OCI-LY3 (cell line): ENCODE measurements around the gene SMYD4.
"Not testable (repeated sequence)": the region's sequence is repeated elsewhere in the genome, so short reads cannot be mapped to it uniquely, and the experiment has no call there.

Experiments used
- H2AFZ ChIP-seq: fragments of 200-600, 300-600 bp; shearing (Covaris generic); 2 replicates; pipeline ENCODE4 v1.6.0; 2014; ENCODE audit warnings: antibody characterized with exemption, low read depth, low read length
- H3K27ac ChIP-seq: fragments of 200-600, 300-600 bp; sonication (generic); 2 replicates; pipeline ENCODE4 v1.5.1; 2014; ENCODE audit warnings: mild to moderate bottlenecking, low read length, moderate library complexity, mixed read lengths
- H3K27me3 ChIP-seq: fragments of 200-600, 300-600 bp; sonication (generic); 2 replicates; pipeline ENCODE4 v1.6.1; 2014; ENCODE audit warnings: low read depth, low read length, mixed read lengths
- H3K36me3 ChIP-seq: fragments of 200-600, 300-600 bp; sonication (generic); replicated peaks from 2 replicates; pipeline ENCODE3; 2014; ENCODE audit warnings: low read depth, low read length, mixed read lengths
- H3K4me1 ChIP-seq: fragments of 300-600, 200-600 bp; sonication (generic); 2 replicates; pipeline ENCODE4 v1.6.1; 2014; ENCODE audit warnings: low read length, mixed read lengths
- H3K4me2 ChIP-seq: fragments of 200-600, 300-600 bp; sonication (generic); 2 replicates; pipeline ENCODE4 v1.6.1; 2014; ENCODE audit warnings: low read length, mixed read lengths
- H3K4me3 ChIP-seq: fragments of 300-600, 200-600 bp; sonication (generic); 2 replicates; pipeline ENCODE4 v1.5.1; 2014; ENCODE audit warnings: antibody characterized with exemption, mild to moderate bottlenecking, low read length, moderate library complexity
- H3K79me2 ChIP-seq: fragments of 300-600, 200-600 bp; shearing (Covaris generic); 2 replicates; pipeline ENCODE4 v1.6.1; 2014; ENCODE audit warnings: mild to moderate bottlenecking, low read length, mixed read lengths
- H3K9ac ChIP-seq: fragments of 300-600, 200-600 bp; shearing (Covaris generic); 2 replicates; pipeline ENCODE4 v1.6.0; 2014; ENCODE audit warnings: mild to moderate bottlenecking, low read length, moderate library complexity
- H3K9me3 ChIP-seq: fragments of 200-600, 300-600 bp; shearing (Covaris generic); 2 replicates; pipeline ENCODE4 v1.6.1; 2014; ENCODE audit warnings: low read length, mixed read lengths; ENCODE audit not compliant: insufficient read depth
- H4K20me1 ChIP-seq: fragments of 200-600, 300-600 bp; sonication (generic); 2 replicates; pipeline ENCODE4 v1.6.1; 2016; ENCODE audit warnings: low read length, mixed read lengths; ENCODE audit not compliant: insufficient read depth
- EZH2phosphoT487 ChIP-seq: fragments of 200-600 bp; shearing (Covaris generic); IDR thresholded peaks from 2 replicates; pipeline ENCODE4 v1.6.1; 2018; ENCODE audit warnings: antibody characterized with exemption, mixed run types, low read depth
- TF ChIP-seq, protein P1 (sequence below): fragments of 200-600, 300-600 bp; sonication (generic); IDR thresholded peaks from 2 replicates; pipeline ENCODE4 v1.5.1; 2014; ENCODE audit warnings: antibody characterized with exemption, low read length, low read depth

Gene SMYD4

DNA sequence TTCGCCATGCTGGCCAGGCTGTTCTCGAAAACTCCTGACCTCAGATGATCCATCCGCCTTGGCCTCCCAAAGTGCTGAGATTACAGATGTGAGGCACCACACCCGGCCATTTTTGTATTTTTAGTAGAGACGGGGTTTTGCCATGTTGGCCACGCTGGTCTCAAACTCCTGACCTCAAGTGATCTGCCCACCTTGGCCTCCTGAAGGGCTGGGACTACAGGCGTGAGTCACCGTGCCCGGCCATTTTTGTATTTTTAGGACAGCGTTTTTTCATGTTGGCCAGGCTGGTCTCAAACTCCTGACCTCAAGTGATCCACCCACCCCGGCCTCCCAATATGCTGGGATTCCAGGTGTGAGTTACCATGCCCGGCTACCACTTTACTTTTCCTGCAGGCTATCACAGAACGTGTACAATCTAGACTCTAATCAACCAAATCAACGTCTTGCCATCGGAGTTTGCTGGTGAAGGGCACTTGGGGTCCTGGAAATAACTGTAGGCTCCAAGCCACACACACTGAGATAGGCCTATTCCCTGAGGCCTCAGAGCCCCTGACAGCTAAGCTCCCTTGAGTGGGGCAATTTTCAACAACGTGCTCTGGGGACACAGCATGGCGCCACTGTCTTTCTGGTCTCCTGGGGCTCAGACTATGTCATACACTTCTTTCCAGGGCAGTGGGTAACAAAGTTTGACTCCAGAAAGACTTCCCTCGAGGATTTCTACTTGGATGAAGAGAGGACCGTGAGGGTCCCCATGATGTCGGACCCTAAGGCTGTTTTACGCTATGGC, 55.1 kb downstream of the SMYD4 start:
- no peak for TF ChIP-seq EZH2phosphoT487
- TF ChIP-seq, protein P1, sequence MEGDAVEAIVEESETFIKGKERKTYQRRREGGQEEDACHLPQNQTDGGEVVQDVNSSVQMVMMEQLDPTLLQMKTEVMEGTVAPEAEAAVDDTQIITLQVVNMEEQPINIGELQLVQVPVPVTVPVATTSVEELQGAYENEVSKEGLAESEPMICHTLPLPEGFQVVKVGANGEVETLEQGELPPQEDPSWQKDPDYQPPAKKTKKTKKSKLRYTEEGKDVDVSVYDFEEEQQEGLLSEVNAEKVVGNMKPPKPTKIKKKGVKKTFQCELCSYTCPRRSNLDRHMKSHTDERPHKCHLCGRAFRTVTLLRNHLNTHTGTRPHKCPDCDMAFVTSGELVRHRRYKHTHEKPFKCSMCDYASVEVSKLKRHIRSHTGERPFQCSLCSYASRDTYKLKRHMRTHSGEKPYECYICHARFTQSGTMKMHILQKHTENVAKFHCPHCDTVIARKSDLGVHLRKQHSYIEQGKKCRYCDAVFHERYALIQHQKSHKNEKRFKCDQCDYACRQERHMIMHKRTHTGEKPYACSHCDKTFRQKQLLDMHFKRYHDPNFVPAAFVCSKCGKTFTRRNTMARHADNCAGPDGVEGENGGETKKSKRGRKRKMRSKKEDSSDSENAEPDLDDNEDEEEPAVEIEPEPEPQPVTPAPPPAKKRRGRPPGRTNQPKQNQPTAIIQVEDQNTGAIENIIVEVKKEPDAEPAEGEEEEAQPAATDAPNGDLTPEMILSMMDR = no peak

DNA sequence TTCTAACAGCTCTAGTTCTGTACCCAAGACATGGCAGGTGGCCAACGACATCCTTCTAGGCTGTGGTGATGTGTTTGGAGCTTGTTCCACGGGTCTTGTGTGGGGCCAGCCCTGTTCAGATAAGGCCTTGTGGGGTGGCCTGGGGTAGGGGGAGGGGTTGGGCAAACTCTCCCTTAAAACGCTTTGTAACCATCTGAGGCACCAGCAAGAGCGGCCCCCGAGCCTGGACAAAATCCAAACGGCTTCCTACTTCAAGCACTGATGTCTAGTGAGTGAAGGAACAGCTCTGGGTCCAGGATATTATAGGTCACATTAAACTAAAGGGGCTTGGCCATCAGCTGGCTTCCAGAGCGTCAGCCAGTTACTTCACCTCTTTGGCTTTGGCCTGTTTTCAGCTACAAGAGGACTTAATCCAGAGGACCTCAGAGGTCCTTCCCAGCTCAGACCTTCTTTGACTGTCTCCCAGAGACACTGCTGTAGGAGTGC, 56.0 kb downstream of the SMYD4 start:
- Histone ChIP-seq H2AFZ (no peak overlapping the region), H3K4me1 (peaks cover 29% of the 10 kb centered on the region), H3K9ac (no peak overlapping the region), H3K27me3 (no peaks in the 10 kb centered on the region), H4K20me1 (no peaks in the 10 kb centered on the region), H3K4me3 (no peak overlapping the region), H3K79me2 (no peaks in the 10 kb centered on the region), H3K36me3 (no peaks in the 10 kb centered on the region), H3K4me2 (no peak overlapping the region), H3K27ac (no peak overlapping the region), H3K9me3 (no peaks in the 10 kb centered on the region)
- TF ChIP-seq, protein P1 = no peak
- TF ChIP-seq EZH2phosphoT487 = no peak

More for the DNA sequence above, 55.1 kb downstream of the SMYD4 start:
- Histone ChIP-seq H3K9ac (no peak overlapping the region), H3K4me1 (peaks cover 25% of the 10 kb centered on the region), H3K27me3 (no peaks in the 10 kb centered on the region), H3K4me2 (no peak overlapping the region), H4K20me1 (no peaks in the 10 kb centered on the region), H3K9me3 (no peaks in the 10 kb centered on the region), H3K4me3 (no peak overlapping the region), H3K36me3 (peaks cover 3% of the 10 kb centered on the region), H2AFZ (no peak overlapping the region), H3K27ac (no peak overlapping the region), H3K79me2 (no peaks in the 10 kb centered on the region)

DNA sequence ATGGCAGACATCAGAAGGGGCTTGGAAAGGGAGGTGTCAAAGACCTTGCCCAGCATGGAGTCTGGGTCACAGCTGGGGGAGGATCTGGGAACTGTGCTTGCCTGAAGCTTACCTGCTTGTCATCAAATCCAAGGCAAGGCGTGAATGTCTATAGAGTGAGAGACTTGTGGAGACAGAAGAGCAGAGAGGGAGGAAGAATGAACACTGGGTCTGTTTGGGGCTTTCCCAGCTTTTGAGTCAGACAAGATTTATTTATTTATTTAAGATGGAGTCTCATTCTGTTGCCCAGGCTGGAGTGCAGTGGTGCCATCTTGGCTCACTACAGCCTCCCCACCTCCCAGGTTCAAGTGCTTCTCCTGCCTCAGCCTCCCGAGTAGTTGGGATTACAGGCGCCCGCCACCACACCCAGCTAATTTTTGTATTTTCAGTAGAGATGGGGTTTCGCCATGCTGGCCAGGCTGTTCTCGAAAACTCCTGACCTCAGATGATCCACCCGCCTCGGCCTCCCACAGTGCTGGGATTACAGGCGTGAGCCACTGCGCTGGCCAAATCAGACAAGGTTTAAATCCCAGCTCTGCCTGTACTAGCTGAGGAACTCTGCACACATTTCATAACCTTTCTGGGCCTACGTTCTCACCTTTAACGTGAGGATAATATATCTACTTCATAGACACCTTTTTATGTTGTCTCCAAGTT, 56.6 kb downstream of the SMYD4 start:
- H3K9me3 ChIP-seq, H2AFZ ChIP-seq, H3K9ac ChIP-seq, H3K4me3 ChIP-seq, H3K4me2 ChIP-seq, H3K36me3 ChIP-seq, H3K79me2 ChIP-seq, H4K20me1 ChIP-seq, H3K27me3 ChIP-seq, H3K27ac ChIP-seq: not testable (repeated sequence)
- peaks cover 29% of the 10 kb centered on the region for H3K4me1 ChIP-seq

DNA sequence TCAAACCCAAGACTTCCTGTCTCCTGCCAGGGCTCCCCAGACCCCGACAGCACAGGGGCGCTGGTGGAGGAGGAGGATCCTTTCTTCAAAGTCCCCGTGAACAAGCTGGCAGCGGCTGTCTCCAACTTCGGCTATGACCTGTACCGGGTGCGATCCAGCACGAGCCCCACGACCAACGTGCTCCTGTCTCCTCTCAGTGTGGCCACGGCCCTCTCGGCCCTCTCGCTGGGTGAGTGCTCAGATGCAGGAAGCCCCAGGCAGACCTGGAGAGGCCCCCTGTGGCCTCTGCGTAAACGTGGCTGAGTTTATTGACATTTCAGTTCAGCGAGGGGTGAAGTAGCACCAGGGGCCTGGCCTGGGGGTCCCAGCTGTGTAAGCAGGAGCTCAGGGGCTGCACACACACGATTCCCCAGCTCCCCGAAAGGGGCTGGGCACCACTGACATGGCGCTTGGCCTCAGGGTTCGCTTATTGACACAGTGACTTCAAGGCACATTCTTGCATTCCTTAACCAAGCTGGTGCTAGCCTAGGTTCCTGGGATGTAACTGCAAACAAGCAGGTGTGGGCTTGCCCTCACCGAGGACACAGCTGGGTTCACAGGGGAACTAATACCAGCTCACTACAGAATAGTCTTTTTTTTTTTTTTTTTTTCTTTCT, 59.8 kb downstream of the SMYD4 start:
- Histone ChIP-seq H3K27me3 (no peaks in the 10 kb centered on the region), H3K79me2 (no peaks in the 10 kb centered on the region), H3K4me3 (peak overlapping the region; percentile 44), H2AFZ (peak overlapping the region; percentile 77), H3K9me3 (no peaks in the 10 kb centered on the region), H3K36me3 (no peaks in the 10 kb centered on the region), H3K4me1 (peaks cover 29% of the 10 kb centered on the region), H4K20me1 (no peaks in the 10 kb centered on the region), H3K9ac (peak overlapping the region; percentile 40; the same call in 1 of the 2 replicates), H3K4me2 (peak overlapping the region; percentile 69), H3K27ac (peak overlapping the region; percentile 13)
- TF ChIP-seq, protein P1 = no peak
- no peak for TF ChIP-seq EZH2phosphoT487
